PC-3 (cell line): ENCODE results near the gene TCF12.

Source experiments
- EZH2 ChIP-seq: fragments of 300-600 bp; sonication (generic); IDR thresholded peaks from one replicate; pipeline ENCODE4 v1.6.1; 2017; ENCODE audit warnings: antibody characterized with exemption, mild to moderate bottlenecking, low read length; ENCODE audit not compliant: unreplicated experiment
- TF ChIP-seq, protein P1 (sequence below): fragments of 300-600 bp; sonication (generic); conservative IDR thresholded peaks from 2 replicates; pipeline ENCODE4 v1.5.1; 2017; ENCODE audit warnings: antibody characterized with exemption, low read depth, mild to moderate bottlenecking, low read length

DNA sequence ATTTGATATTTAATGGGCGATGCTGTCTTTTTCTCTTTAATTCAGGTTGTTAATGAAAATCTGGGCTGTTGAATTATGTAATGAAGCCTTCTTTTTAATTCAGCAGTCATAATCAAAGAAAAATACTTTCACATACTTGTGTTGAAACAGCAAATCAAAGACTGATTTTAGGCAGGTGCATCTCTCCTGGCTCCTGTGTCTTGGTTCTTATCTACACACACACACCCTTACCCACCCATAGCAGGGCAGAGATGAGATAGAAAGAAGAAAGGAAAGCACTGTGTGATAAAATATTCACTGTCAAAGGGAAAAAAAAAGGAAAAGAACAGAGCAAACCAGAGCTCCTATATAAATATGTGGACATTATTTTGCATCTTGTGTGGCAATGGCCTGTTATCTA lies 327.3 kb downstream of the TCF12 start:
- TF ChIP-seq, protein P1, sequence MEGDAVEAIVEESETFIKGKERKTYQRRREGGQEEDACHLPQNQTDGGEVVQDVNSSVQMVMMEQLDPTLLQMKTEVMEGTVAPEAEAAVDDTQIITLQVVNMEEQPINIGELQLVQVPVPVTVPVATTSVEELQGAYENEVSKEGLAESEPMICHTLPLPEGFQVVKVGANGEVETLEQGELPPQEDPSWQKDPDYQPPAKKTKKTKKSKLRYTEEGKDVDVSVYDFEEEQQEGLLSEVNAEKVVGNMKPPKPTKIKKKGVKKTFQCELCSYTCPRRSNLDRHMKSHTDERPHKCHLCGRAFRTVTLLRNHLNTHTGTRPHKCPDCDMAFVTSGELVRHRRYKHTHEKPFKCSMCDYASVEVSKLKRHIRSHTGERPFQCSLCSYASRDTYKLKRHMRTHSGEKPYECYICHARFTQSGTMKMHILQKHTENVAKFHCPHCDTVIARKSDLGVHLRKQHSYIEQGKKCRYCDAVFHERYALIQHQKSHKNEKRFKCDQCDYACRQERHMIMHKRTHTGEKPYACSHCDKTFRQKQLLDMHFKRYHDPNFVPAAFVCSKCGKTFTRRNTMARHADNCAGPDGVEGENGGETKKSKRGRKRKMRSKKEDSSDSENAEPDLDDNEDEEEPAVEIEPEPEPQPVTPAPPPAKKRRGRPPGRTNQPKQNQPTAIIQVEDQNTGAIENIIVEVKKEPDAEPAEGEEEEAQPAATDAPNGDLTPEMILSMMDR, result no peak
- TF ChIP-seq EZH2, result no peak
